ENCODE measurements around the gene HOXC11.

DNA sequence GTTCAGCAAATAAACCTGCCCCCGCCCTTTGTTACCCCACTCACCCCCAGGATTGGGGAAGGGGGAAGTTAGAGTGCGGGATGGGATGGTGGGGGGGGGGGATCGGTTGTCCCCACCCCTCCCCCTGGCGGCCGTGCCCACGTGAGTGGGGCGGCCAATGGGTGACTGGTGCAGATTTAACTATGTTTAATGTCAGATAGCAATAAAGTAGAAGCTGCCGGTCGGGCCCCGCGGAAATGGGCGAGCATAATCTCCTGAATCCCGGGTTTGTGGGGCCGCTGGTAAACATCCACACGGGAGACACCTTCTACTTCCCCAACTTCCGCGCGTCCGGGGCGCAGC is 18.3 kb upstream of the HOXC11 start, which contains the start of gene HOXC12:
- no peak for TF ChIP-seq YY1 (IDR thresholded peaks at IDR 0.05; ENCODE audit: insufficient read depth, insufficient read length)
- TF ChIP-seq SUZ12 (IDR thresholded peaks at IDR 0.05; ENCODE audit: extremely low read depth, insufficient read depth, insufficient read length), result no peak
- TF ChIP-seq ZNF274 (IDR thresholded peaks at IDR 0.05; ENCODE audit: low read depth, low read length), result no peak
